Stimulated activated naive CD8-positive, alpha-beta T cell treated with anti-CD3 and anti-CD28 coated beads, Interleukin-15, Interleukin-2, amounts not matched to agents 100 U/mL and 50 U/mL, for 24 hours (primary cell): ENCODE results near the gene WDR18.

Experiments
- ATAC-seq: fragments of 150-1000 bp; cut with Tn5 transposase; one replicate; pipeline ENCODE4 v1.10.0; 2021
- DNase-seq: peaks from one replicate; pipeline ENCODE4 v3.0.0; 2021

Gene WDR18

DNA sequence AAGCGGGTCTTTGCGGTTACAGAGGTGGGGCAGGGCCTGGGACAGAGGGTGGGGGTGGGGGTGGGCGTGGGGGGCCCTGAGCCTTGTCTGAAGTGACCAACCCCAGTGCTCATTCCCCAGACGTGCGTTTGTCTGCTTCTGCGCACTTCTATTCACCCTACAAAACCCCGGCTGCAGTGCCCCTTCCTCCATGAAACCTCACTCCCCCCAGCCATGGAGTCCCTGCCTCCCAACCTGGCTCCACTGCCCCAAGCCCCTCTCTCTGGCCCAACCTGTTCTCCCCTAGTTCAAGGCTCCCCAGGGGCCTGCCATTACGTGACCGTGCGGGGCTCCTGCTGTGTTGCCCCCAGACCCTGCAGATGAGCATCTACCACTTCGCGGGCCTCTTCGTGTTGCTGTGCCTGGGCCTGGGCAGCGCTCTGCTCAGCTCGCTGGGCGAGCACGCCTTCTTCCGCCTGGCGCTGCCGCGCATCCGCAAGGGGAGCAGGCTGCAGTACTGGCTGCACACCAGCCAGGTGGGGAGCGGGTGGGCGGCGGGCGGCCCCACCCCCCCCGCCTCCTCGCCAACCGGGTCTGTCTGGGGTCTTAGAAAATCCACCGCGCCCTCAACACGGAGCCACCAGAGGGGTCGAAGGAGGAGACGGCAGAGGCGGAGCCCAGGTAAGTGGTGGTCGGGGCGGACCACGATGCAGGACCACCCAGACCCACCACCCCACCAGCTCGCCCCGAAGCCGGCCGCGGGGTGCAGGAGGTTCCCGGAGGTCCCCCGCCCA lies 24.3 kb downstream of the WDR18 start:
- DNase-seq: no peak
- no peak for ATAC-seq

DNA sequence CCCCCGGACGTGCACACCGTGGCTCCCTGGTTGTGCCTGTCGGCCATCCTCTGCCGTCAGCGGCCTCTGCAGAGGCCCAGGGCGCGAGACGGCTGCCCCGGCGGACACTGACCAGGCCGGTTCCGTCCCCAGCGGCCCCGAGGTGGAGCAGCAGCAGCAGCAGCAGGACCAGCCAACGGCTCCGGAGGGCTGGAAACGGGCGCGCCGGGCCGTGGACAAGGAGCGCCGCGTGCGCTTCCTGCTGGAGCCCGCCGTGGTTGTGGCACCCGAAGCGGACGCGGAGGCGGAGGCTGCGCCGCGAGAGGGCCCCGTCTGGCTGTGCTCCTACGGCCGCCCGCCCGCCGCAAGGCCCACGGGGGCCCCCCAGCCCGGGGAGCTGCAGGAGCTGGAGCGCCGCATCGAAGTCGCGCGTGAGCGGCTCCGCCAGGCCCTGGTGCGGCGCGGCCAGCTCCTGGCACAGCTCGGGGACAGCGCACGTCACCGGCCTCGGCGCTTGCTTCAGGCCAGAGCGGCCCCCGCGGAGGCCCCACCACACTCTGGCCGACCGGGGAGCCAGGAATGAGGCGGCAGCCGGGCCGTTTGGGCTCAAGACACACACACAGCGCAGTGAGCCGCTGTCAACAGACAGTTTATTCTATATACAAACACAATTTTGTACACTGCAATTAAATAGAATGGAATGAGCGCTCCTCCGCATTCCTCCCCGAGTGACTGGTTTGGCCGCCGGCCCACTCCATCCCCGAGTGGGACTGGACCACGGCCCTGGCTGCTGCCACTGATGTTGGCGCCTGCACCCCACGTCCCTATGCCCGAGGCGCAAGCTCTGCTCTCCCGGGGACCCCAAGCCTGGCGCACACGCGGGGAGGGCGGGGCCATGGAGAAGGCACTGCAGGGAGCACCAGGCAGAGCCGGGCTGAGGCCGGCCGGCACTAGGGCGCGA lies 25.2 kb downstream of the WDR18 start:
- ATAC-seq: no peak
- DNase-seq: no peak

DNA sequence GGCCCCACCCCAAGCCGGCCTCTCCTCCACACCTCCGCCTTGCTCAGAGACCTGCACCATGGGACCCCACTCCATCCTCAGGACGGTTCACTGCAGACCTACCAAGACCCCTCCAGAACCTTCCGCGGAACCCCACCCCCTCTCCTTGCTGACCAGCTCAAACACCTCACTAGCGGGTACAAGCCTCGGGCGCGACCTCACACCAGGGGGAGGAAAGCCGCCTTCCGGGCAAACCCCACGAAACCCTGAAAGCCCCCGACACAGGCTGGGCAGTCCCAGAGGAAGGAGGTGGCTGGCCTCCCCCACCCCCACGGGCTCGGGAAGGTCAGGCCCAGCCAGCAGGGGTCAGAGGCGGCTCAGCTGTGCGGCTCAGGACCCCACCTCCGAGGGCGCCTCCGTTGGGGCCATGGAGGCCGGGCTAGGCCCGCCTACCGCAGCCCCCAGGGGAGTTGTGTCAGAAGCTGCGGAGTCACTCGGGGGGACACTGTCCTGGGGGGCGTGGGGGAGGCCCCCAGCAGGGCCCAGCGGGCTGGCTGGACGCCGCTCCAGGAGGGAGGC lies 25.9 kb downstream of the WDR18 start:
- no peak for DNase-seq
- ATAC-seq: no peak

DNA sequence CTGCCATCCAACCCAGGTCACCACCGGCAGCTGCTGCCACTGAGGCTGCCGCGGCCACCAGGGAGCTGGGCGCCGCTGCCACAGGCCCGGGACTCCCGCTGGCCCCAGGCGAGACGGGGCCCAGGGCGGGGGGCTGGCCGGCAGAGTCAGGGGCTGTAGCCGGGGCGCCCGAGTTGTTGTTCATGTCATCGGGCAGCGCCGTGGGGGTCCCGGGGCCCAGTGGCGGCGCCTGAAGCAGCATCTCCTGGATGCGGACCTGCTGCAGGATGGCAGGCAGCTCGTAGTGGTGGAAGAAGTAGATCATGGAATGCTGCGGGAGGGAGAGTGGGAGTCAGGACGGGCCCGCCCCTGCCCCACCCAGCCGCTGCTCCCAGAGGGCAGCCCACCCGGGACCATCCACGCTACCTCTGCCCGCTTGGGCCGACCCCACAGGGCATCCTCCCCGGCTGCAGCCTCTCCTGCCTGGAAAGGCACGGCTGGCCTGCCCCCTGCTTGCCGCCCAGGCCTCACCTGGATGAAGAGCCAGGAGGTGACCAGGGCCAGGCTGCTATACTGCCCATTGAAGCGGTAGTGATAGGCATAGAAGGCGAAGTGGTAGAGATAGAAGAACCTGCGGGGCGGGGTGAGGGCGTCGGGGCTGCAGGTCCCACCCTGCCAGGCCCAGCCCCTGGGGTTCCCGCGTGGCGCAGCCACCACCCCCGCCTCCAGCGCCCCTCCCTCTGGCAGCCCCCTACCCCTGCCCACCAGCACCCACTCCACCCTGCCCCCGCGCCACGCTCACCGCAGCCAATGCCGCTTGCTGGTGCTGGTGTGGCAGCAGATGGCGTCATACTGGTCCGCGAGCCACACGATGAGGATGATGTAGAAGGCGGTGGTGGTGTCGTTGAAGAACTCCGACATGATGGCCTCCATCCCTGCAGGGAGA lies 26.7 kb downstream of the WDR18 start:
- DNase-seq (no peak), ATAC-seq (no peak)

DNA sequence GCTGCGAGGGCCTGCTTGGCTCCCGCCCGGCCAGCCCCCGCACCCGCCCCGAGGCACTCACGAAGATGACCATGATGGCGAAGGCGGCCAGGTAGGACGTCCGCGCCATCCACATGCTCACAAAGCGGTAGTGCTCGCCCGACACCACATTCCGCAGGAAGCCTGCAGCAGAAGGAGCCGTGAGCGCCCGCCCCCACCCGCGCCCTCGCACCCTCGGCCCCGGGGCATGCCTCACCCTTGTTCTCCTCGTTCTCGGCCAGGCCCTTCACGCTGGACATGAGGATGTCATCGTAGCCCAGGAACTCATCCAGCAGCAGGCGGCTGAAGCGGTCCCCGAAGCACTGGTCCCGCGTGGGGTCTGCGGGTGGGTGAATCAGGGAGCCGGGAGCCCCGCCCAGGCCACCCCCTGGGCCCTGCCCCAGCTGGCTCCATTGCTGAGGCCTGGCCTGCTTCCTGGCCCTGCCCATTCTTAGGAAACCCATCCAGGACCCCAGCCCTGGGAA lies 27.7 kb downstream of the WDR18 start:
- ATAC-seq: no peak
- no peak for DNase-seq

DNA sequence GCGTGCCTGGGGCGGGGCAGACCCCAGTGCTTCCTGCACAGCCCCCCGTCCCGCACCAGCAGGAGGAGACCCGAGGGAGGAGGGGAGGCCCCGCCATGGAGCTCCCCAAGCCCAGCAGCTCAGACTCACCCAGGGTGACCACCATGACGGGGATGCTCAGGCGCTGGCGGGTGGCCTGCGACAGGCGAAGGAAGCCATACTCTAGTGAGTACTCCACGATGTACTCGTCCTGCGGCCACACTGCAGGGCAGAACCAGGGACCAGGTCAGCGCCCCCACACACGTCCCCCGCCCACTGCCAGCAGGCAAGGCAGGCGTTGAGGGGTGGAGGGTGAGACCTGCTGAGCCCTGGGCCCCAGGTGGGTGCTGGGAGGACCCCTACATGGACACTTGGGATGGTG lies 28.2 kb downstream of the WDR18 start:
- DNase-seq: no peak
- ATAC-seq: no peak

DNA sequence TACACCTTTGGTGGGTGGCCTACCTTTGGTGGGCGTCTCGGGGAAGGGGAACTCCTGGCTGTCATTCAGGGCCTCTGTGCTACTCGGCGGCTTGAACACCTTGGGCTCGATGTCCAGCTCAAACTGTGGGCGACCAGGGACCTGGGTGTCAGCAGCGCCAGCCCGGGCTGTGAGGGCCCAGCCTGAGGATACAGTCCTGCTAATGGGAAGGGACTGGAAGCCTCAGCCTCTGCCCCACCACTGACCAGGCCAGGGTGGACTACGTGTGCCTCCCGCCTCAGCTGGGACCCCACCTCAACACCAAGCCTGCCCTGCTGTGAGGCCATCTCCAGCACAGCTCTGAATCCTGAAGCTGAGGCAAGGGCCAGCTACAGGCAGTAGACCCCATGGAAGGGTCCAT lies 29.1 kb downstream of the WDR18 start:
- ATAC-seq: no peak

DNA sequence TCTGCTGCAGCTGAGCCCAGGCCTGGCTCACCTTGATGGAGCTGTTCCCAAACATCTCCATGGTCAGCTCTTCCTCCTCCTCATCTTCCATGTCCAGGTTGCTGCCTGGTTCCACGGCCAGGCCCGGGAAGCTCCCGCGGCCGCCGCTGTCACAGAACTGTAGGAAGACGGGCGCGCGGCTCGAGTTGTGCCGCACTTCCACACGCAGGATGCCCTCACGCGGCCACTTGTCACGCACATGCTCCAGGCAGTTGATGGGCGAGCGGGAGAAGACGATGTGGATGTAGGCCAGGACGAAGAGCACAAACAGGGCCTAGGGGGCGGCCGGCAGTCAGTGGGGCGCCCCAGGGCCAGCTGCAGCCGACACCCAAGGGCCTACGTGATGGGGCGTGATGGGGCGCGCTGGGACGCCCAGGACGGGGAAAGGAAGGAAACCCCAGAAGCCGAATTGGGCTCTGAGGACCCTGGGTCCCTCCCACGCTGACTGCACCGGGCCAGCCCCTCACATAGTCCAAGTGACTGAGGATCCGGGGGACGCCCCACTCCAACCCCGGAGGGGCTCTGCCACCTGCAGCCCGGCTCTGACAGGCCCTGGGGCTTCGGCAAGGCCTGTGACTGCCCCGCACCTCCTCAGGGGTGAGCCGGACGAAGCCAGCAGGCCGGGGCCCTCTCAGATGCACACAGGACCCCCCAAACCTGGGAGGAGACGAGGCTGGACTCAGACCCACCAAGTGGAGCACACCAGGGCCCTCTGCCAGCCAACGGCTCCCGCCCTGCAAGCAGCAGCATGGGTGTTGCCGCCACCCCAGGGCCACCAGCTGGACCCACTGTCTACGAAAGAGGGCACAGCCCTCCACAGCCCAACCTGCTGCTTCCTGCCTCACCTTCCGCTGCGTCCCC lies 30.3 kb downstream of the WDR18 start:
- ATAC-seq (no peak), DNase-seq (no peak)

More for the DNA sequence above, 29.1 kb downstream of the WDR18 start:
- no peak for DNase-seq

DNA sequence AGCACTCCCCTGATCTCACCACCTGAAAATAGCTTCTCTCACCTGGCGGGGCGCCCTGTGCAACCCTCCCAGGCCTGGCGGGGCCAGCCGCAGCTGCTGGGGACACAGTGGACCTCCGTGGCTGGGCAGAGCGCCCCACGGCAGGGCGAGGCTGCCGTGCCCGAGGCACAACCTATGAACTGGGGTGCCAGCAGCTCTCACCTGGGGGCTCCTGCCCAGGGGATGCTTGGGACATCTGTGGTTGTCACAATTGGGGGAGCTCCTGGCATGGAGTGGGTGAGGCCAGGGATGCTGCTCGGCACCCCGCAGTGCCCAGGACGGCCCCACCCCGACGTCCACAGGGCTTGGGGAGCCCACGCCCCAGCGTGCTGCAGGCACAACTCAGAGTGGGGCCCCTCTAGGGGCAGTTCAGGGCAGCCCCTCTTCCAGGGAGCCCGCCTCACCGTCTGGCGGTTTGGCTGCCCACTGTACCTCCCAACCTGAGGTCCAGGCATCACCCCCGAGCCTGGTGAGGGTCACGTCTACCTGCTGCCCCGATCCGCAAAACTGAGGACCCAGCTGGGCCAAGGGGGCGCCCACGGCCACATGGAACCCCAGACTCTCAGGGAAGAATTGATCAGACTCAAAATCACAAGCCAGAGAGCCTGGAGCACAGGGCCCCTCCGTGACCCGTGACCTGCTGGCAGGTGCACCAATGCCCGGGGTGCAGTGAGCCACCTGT lies 31.1 kb downstream of the WDR18 start:
- DNase-seq (no peak), ATAC-seq (no peak)

DNA sequence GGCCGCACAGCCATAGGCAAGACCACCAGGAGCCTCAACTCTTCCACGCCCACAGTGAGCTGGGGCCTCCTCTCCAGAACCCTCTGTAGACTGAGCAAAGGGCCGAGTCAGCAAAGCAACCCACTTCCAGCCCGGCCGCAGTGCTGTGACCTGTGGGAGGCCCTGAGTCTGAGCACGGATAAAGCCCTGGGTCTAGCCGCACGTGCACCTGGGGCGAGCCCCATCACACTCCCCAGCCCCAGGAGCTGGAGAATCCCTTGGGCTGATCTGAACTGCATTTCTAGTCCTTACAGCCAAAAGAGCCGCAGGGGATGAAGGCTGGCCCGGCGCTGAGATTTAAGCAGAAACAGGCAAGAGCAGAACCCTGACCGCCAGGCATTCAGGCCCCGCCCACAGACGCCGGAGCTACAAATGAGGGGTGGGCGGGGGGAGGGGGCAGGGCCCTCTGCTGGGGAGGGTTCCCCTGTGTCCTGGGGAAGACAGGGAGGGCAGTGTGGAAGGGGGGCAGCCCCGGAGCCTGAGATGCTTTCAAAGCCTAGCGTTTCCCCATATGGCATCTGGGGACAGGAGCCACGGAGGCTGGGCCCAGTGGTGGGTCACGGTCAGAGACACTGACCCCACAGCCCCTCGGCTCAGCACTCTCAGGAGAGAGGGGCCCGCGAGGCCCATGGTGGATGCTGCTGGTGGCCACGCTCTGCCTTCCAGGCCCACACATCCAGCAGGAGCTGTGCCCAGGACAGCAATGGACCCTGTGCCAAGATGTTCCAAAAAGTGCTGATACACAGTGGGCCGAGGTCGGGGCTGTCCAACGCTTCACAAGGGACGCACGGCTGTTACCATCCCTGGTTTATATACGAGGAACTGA lies 31.9 kb downstream of the WDR18 start:
- ATAC-seq: no peak

DNA sequence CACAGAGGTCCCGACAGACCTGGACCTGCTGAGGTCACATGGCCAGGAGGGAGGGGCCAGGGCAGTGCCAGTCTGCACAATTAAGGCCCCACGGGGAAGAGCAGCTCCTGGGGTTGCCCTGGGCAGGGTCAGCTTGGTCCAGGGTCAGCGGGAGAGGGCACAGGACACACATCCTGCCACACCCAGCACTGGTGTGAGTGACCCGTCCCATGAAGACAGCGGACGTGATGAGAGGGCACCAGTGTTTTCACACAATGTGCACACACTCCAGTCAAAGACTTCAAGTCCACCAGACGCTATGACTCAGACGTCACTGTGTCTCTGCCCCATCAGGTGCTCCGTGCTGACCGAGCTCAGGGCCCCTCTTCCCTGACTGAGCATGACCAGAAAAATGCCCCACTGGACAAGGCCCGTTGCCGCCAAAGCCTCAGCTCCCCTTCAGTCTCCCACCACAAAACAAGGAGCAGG lies 32.5 kb downstream of the WDR18 start:
- DNase-seq (no peak), ATAC-seq (no peak)

More for the DNA sequence above, 31.9 kb downstream of the WDR18 start:
- DNase-seq: no peak

DNA sequence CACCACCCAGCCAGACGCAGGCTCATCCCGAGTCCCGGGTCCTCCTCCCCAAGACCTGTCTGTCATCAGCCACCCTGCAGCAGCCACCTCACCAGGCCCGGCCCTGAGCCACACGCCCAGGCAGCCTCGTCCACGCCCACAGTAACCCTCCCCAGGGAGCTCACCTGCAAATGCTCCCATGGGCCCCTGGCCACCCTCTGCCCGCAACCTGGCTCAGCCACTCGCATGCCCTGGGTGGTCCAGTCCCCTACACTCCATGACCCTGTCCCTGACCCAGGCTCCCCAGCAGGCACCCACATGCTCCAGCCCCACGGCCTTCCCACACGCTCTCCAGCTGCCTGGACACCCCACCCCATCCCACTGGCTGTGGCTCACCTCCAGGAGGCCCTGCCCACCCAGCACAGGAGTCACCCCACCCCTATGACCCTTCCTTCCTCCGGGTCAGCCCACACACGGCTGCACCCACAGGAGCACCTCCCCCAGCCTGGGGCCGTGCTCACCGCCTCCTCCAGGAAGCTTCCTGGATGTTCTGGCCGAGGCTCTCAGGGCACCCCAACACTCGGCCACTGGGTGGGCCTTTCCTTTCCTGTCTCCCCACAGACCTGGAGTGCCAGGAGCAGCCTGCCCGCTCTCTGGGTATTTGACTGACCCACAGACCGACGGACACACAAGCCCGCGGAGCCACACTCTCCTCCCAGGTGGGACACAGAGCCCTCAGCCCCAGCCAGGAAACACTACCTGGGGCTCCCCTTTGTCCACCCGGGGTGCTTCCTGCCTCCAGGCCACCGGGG lies 33.2 kb downstream of the WDR18 start:
- DNase-seq (no peak), ATAC-seq (no peak)

DNA sequence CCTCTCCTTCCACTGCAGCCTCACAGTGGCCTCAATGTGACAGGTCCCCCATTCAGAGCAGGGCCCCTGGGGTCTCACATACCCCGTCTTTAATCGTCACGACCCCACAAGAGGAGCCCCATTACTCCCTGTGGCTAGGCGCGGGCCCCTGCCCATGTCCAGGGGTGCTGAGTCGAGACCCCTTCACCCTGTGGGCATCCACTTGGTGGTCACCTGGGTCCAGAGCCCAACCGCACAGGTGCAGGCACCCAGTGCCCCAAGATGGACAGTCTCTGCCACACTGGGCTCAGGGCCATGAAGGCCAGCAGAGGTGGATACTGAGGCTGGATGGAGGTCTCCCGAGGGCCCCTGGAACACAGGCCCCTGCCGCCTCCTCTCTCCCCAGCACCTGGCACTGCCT lies 33.8 kb downstream of the WDR18 start:
- ATAC-seq: no peak
- no peak for DNase-seq

DNA sequence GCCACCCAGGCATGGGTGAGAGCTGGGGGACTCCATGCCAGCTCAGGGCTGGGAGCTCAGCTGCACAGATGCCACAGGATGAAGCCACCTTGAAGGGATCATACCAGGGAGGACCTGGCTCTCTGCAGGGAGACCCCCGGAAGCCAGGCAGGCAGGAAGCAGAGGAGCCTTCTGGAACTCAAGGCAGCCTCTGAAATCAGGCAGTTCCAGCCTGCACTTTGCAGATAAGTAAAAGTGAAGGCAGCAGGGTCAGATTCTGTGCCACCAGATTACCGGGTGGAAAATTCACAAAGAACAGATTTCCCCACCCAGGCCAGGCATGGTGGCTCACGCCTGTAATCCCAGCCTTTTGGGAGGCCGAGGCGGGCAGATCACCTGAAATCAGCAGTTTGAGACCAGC lies 34.2 kb downstream of the WDR18 start:
- no peak for ATAC-seq

DNA sequence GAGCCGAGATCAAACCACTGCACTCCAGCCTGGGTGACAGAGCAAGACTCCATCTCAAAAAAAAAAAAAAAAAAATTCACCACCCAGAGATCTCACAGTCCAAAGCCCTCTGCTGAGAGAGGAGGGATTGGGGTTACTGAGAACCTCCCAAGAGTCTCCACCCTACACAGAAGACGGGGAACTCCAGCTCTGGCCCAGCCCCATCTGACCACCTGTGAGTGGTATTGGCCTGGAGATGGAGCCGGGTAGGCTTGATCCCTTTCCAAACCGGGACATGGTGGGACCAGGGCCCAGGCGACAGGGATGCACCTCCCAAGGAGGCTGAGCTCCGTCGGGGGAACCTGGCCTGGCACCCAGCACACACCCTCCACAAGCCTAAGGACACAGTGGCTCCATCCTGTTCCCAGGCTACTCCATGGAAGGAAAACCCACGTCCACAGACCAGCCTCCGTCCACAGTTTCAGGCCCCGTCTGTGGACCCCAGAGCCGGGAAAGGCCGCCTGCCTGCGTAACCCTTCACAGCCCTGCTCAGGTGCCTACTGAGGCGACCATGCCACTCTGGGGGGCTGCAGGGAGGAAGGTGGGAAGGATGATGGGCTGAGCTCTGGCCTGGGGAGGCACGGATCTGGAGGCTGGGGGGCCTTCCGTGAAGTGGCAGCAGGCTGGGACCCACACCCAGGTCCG lies 34.9 kb downstream of the WDR18 start:
- ATAC-seq: no peak
- DNase-seq: no peak

More for the DNA sequence above, 34.2 kb downstream of the WDR18 start:
- no peak for DNase-seq

DNA sequence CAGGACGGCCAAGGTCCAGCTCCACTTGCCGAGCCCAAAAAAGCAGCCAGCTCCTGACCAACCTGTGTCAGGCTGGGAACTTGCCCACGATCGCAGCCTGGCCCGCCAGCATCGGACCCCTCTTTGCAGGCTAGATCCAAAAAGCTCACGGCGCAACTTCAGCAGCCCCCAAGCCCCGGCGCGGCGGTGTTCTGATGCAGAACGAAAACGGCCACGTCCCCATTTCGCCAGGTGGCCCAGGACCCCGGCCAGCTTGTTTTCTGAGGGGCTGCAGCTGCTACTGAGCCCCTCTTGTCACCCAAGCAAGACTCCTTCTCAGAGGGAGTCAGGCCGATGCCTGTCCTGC lies 35.4 kb downstream of the WDR18 start:
- no peak for ATAC-seq
- no peak for DNase-seq
